IPS-NIHi7 (cell line): Measurements from ENCODE around the gene ANO6.
A peak's percentile ranks its signal among the peaks of the same experiment; 100 is the strongest.
"Not testable (repeated sequence)": the region's sequence is repeated elsewhere in the genome, so short reads cannot be mapped to it uniquely, and the experiment has no call there.

Source experiments
- DNase-seq: peaks from one replicate; pipeline ENCODE4 v3.0.0; 2012; ENCODE audit warnings: mixed read lengths; ENCODE audit errors: extremely low spot score

Gene ANO6

GRCh38 chr12:45215419-45216229 lies at the start of gene ANO6:
ANO6 (plus strand) TSS chr12:45216095; CDS start chr12:45216322, 227 bp downstream.
- peak; percentile 73 for DNase-seq

DNA sequence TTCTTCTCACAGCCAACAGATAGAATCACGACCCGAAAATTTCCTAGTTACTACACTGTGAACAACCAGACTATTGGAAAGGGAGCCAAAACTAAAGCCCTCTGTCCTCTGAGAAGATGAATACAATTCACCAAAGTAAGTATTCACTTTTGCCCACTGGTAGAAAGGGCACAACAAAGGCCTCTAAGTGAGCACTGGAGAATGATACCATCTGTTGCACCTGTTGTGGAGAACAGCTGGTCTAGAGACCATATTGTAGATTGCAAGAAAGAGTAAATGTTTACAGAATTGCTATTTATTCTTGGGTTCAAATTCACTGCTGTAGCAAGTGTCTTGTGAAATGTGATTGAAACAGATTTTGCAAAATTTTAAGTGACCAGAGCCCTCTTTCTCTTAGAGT lies 46.9 kb upstream of the ANO6 start:
- no peak for DNase-seq

DNA sequence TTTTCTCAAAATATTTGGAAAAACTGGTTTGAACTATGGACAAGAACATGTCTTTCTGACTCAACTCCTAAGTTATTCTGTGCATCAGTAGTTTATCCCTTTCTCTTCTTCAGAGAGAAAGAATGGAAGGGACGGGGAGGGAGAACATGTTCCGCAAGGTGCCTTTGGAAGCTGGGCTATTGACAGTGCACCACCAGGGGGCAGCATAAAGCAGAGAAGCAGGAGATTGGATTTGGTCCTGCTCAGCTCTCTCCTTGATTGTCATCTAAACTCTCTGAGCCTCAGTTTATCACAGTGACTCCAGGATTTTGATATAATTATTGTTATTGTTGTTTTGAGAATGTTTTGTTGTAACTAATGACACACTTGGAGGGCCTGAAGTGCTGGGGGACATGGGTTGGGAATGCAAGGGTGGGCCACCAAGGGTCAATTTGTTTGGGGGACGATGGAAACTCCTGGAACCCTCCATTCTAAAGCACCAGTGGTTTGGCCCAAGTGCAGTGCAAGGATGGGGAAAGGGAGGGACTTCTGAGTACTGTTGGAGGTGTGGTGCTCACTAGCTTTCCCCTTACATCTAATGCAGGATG lies 45.3 kb upstream of the ANO6 start:
- peak; percentile 83 for DNase-seq

DNA sequence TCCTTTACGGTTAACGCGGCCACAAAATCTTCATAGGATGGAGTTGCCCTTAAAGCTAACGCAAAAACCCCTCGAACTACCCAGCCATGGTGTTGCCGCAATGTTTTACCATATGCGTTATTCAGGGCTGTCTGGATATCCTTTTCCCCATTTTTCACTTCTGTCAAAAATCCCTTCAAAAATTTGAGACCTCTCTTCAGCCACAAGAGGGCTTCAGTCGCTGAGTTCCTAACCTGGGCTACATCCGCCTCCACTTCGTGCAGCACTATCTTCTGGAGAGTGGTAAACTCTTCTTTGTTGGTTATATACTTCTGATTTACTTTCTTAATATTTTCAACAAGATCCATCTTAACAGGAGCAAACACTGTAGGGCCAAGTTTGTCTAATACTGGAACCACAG lies 42.6 kb upstream of the ANO6 start:
- DNase-seq, result not testable (repeated sequence)

GRCh38 chr12:45174595-45174994 lies 41.3 kb upstream of the ANO6 start:
- no peak for DNase-seq

DNA sequence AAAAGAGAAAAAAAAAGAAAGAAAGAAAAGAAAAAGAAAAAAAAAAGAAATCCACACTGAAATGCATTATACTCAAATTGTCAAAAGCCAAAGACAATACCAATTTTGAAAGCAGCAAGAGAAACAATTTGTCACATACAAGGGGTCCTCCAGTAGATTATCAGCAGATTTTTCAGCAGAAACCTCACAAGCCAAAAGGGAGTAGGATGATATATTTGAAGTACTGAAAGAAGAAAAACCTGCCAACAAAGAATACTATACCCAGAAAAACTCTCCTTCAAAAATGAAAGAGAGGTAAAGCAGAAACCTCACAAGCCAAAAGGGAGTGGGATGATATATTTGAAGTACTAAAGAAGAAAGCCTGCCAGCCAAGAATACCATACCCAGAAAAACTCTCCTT lies 37.1 kb upstream of the ANO6 start:
- no peak for DNase-seq

DNA sequence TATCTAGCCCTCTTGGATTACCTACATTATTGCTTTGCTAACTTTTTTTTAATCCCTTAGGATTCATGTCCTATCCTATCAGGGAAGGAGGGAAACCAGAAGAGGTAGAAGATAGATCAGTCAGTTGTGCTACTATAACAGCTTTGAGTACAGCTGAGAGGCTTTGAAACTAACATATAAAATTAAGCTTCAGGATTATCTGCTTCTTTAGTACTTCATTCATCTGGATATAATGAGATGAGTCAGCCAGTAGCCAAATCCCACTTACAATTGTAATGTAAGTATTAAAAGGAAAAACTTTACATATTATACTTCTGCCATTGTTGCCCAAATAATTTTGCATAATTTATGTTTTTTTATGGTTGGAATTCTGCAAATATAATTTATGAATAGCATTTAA lies 33.4 kb upstream of the ANO6 start:
- DNase-seq, result no peak

DNA sequence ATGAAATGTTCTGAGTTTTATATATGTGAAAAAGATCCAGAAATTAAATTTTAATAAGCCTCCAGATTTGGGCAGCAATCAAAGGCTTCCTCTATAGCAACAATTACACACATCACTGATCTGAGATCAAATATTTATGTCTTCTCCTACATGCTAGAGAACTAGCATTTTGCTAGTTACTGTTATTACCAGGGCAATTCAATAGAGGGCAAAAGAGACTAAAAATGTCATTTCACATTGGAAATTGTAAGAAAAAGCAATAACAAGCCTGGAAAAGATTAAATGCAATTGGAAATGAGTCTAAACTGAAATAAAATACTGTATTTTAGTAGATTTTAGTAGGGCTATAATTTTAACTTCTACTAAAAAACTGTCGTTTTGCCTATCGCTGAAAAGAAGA lies 32.6 kb upstream of the ANO6 start:
- no peak for DNase-seq

GRCh38 chr12:45184147-45184963 lies 31.5 kb upstream of the ANO6 start:
- DNase-seq, result no peak

DNA sequence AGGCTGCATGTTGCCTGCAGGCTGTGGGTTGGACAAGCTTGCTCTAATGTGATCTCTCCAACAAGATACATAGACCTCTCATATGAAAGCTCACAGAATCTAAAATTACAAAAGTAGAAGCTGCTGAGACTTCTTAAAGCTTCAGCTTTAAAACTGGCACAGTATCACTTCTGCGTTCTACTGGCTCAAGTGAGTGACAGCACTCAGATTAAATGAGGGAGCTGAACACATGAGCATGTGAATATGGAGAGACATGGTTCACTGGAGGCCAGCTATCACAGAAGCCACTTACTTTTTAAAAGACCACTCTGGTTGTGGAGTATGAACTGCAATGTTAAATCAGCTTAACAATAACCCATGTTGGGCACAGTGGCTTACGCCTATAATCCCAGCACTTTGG lies 29.1 kb upstream of the ANO6 start:
- DNase-seq, result no peak

DNA sequence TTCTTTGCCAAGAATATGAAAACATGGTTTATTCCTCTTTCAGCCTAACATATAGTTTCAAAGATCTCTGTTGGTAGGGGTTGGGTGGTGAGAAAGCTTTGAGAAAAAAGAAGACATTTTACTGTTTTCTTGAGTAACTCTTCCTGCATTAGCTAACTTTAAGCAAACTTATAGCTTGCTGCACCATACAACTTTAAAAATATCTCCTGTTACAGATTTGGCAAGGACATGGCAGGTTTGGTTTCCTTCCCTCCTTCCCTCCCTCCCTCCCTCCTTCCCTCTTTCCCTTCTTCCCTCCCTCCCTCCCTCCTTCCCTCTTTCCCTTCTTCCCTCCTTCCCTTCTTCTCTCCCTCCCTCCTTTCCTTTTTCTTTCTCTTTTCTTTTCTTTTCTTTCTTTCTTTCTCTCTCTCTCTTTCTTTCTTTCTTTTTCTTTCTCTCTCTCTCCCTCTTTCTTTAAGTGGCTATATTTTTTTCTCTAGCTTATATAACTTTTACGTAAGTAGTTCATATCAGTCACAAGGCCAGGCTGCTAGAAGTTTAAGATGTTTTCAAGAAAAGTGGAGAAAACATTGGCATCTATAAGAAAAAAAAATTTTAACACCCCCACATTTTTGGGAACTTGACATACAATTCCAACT lies 26.0 kb upstream of the ANO6 start:
- DNase-seq, result no peak

DNA sequence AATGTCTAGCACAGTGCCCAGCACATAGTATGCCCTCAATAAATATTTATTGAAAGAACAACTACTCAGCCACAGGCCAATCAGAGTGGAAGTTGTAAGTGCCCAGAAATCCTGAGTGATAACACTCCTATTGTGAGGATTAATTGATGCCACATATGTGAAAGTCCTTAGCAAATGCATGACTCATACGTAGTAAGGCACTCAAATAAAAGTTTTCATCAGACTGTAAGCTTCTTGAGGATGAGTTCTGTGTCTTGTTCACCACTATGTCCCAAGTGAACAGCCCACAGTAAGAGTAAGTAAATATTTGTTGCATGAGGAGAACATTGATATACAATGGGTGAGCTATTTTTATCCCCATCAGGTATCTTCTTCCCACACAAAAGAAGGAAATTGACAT lies 24.7 kb upstream of the ANO6 start:
- no peak for DNase-seq

DNA sequence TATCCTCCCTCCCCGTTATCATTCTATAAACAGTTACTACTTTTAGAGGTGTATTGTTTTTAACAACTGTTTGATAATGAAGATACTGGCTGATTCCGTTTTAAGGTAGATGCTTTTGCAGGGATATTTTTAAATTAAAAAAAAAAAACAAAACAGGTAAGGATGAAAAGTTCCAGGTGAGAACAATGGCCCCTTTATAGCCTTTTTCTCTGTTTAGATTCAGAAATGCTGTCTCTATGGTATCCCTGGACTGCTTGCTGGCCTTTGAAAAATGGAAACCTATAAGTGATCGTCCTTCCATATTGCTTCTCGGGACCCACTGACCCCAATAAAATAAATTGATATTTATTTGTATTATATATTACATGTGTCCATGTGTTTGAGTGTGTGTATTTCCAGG lies 23.2 kb upstream of the ANO6 start:
- no peak for DNase-seq

- DNase-seq, result no peak
These were observed 15.3 kb upstream of the ANO6 start for GRCh38 chr12:45200491-45201043.

- no peak for DNase-seq
These were observed 12.1 kb upstream of the ANO6 start for GRCh38 chr12:45203767-45204166.

DNA sequence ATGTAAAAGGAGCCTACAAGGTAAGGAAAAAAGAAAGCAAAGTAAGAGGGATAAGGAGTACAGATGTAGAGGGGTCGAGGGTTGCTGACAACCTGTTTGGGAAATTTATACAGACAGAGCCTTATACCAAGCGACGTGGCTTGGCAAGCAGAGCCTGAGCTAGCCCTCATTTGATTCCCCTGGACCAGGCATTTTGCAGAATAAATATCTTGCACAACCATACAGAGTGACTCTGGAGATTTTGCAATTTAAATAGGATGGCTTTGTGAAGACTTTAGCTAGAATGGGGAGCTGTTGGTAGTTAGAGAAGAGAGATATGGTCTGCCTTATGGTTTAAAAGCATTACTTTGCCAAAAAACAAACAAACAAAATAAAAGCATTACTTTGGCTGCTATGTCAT lies 11.1 kb upstream of the ANO6 start:
- DNase-seq, result no peak

GRCh38 chr12:45205165-45205825 lies 10.6 kb upstream of the ANO6 start:
- no peak for DNase-seq

DNA sequence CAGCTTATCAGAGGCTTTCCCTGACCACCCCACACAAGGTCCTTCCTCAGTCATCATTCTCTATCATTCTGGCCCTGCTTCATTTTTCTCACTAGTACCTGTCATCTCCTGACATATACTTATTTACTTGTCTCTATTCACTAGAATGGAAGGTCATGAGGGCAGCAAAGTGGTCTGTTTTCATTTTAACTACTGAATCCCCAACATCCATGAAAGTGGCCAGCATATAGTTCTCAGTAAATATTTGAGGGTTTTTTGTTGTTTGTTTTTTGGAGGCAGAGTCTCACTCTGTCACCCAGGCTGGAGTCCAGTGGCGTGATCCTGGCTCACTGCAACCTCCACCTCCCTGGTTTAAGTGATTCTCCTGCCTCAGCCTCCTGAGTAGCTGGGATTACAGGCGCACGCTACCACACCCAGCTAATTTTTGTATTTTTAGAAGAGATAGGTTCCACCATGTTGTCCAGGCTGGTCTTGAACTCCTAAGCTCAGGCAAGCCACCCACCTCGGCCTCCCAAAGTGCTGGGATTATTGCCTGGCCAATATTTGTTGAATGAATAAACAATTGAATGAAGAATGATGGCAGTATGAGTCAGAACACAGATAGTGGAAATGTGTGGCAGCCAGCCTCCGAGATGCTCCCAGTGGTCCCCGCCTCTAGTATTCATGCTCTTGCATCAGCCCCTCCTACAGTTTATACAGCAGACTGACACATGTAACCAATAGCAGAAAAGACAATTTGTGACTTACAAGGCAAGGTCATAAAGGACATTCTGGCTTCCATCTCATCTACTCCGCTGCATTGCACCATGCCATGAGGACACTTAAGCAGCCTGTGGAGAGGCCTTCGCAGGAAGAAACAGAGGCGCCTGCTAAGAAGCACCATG lies 7.0 kb upstream of the ANO6 start:
- DNase-seq, result no peak

GRCh38 chr12:45209784-45210183 lies 6.1 kb upstream of the ANO6 start:
- no peak for DNase-seq

DNA sequence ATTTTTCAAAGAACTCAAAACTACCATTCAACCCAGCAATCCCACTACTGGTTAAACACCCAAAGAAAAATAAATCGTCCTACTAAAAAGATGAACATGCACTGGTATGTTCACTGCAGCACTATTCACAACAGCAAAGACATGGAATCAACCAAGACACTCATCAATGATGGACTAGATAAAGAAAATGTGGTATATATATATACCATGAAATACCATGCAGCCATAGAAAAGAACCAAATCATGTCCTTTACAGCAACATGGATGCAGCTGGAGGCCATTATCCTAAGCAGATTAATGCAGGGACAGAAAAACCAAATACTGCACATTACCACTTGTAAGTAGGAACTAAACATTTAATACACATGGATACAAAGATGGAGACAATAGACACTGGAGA lies 3.8 kb upstream of the ANO6 start:
- DNase-seq, result no peak
